ENCODE data around the gene CAND2.
"Not testable (repeated sequence)": the region's sequence is repeated elsewhere in the genome, so short reads cannot be mapped to it uniquely, and the experiment has no call there.

Gene CAND2

GRCh38 chr3:12772462-12772861, 24.0 kb upstream of the CAND2 start:
- DNase-seq: no peak

GRCh38 chr3:12773030-12773709, 23.3 kb upstream of the CAND2 start:
- DNase-seq: no peak

GRCh38 chr3:12773710-12774086, 22.8 kb upstream of the CAND2 start:
- DNase-seq: no peak

DNA sequence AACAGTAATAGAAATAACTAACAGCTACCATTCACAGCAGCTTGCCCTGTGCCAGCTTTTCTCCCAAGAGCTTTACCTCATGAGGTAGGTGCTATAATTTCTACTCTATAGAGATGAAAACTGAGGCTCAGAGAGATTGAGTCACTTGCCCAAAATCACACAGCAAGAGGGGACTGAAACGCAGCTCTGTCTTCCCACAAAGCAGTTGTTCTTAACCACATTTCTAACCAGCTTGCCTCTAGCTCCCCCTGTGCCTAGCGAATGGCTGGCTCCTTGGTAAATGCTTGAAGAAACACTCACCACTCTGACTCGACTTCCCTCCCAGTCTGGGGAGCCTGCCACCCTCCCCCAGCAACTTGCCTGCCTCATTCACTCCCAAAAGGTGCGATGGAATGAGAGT, 21.9 kb upstream of the CAND2 start:
- no peak for DNase-seq

GRCh38 chr3:12775226-12775625, 21.3 kb upstream of the CAND2 start:
- DNase-seq: no peak

DNA sequence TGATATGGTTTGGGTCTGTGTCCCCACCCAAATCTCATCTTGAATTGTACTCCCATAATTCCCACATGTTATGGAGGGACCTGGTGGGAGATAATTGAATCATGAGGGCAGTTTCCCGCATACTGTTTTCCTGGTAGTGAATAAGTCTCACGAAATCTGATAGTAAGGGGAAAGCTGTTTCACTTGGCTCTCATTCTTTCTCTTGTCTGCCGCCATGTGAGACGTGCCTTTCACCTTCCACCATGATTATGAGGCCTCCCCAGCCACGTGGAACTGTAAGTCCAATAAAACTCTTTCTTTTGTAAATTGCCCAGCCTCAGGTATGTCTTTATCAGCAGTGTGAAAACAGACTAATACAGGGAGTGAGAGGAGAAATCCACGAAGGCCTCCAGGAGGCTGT, 20.5 kb upstream of the CAND2 start:
- not testable (repeated sequence) for DNase-seq

GRCh38 chr3:12777171-12777570, 19.3 kb upstream of the CAND2 start:
- no peak for DNase-seq

- no peak for DNase-seq
Measured at GRCh38 chr3:12780751-12781150, 15.7 kb upstream of the CAND2 start.

DNA sequence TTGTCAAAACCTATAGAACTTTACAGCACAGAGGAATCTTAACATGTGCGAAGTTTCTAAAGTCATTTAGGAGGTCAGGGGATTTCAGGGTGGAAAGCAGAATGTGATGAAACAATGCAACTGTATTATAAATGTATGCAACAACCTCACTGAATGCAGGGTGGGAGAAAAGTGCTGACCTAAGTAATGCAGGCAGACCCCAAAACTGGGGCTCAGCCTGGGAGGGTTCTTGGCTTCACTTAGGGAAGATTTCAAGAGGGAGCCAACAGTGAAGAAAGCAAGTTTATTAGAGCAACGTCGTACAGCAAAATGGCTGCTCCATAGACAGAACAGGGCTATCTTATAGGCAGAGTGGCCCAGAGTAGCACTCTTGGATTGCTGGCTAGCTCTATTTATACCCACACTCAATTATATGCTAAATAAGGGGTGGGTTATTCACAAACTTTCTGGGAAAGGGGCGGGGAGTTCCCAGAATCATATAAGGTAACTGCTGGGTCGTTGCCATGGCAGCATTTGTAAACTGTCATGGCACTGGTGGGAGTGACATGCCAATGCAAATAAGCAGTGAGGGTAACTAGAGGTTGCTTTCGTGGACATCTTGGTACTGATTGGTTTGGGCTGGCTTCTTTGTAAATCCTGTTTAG, 14.2 kb upstream of the CAND2 start:
- no peak for DNase-seq

DNA sequence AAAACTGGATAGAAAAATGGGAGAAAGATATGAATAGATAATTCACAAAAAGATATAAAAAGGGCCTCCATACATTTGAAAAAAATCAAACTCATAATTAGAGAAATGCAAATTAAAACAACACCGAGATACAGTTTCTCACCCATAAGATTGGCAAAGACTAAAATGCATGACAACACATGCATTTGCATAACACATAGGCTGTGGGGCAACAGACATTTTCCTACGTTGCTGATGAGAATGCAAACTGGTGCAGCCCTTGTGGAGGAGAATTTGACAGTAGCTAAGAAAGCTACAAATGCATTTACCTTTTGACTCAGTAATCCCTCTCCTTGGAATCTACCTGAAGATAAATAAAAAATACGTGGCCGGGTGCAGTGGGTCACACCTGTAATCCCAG, 11.4 kb upstream of the CAND2 start:
- DNase-seq: no peak

GRCh38 chr3:12787346-12787745, 9.1 kb upstream of the CAND2 start:
- DNase-seq: not testable (repeated sequence)

GRCh38 chr3:12787967-12788690, 8.4 kb upstream of the CAND2 start:
- not testable (repeated sequence) for DNase-seq

- DNase-seq: no peak
Measured at GRCh38 chr3:12791430-12791829, 5.0 kb upstream of the CAND2 start.

DNA sequence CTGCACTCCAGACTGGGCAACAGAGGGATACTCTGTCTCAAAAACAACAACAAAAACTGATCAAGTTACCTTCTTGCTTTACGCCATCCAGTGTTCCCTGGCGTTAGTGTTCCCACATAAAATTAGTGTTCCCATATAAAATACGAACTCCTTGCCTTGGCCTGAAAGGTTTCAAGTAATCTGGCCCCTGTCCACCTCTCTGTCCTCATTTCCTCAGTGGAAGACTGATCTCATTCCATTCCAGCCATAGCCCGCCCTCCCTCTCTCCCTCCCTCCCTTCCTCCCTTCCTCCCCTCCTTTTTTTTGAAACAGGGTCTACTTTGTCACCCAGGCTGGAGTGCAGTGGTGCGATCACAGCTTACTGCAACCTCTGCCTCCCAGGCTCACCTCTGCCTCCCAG, 2.8 kb upstream of the CAND2 start:
- DNase-seq: no peak

DNA sequence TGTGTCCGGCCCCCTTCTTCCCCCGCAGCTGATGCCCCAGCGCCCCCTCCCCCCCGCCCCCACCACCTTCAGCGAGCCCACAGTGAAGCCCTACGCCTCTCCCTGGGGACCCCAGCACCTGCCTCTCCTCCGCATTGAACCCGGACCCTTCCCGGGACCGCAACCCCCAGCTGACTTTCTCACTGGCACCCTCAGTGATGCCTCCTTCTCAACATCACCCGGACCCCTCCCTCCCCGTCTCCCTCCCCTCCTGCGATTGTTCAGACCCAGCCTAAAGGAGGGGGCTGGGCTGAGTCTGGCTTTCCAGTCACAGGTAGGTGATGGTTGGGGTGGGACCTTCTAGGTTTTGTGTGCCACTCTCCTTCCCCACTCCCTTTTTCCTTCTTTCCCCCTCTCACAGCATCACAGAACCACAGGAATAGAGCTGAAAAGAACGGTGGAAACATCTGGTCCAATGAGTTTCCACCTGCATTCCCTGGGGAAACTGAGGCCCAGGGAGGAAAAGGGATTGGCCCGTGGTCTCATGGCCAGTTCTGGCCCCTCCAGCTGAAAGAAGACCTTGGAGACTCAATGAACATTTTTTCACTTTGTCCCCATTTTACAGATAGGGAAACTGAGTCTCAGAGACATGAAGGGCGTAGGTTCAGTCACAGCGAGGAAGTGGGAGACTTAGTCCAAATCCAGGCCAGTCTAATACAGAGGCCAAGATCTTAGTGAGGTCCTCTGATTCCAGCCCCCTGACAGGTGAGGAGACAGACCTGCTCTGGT, 828 bp downstream of the CAND2 start:
- DNase-seq: no peak

DNA sequence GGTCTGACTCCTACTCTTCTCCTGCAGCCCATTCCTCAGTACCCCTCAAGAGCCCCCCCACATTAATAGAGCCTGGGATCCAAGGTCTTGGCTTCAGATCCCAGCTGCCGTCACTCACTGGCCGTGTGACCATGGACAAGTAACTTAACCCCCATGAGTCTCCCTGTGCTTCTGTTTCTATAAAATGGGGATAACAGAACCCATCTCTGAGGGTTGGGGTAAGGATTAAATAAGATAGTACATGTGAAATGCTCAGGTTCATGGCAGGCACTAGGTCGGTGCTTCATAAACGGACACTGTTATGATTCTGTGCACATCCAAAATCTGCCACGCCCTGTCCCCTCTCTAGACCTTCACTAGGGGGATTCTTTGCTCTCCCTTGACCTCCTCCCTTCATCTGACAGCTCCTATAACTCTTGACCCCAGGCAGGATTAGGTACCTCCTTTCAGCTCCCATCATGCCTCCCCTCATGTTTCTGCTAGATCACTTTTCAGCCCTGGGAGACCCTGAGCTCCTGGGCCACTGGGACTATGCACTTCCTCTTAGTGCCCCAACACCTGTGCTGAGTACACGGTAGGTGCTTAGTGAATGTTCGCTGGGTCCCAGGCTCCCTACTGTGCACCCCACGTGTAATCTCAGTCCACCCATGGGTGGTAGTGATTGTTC, 1.5 kb downstream of the CAND2 start:
- no peak for DNase-seq

GRCh38 chr3:12798559-12799179, 2.2 kb downstream of the CAND2 start:
- DNase-seq: no peak

GRCh38 chr3:12799525-12800440, 3.3 kb downstream of the CAND2 start:
- DNase-seq: no peak

DNA sequence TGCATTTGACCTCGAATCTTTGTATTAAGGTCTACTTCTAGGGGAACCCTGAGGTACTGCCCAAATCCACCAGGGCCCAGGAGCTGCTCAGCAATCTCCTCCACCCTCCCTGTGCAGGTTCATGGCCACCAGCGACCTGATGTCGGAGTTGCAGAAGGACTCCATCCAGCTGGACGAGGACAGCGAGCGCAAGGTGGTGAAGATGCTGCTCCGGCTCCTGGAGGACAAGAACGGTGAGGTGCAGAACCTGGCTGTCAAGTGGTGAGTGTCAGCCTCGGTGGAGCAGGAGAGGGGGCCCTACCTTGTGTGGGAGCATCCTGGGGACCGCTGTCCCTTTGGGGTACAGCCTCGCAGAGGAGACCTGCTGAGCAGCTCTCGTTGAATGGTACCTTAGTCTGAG, 6.9 kb downstream of the CAND2 start:
- no peak for DNase-seq

- no peak for DNase-seq
Measured at GRCh38 chr3:12807066-12807465, 10.6 kb downstream of the CAND2 start.

- DNase-seq: no peak
Measured at GRCh38 chr3:12807601-12808359, 11.3 kb downstream of the CAND2 start.
